Measurements from ENCODE around the gene RTKN2.
"Not testable (repeated sequence)": the region's sequence is repeated elsewhere in the genome, so short reads cannot be mapped to it uniquely, and the experiment has no call there.

RTKN2 gene

DNA sequence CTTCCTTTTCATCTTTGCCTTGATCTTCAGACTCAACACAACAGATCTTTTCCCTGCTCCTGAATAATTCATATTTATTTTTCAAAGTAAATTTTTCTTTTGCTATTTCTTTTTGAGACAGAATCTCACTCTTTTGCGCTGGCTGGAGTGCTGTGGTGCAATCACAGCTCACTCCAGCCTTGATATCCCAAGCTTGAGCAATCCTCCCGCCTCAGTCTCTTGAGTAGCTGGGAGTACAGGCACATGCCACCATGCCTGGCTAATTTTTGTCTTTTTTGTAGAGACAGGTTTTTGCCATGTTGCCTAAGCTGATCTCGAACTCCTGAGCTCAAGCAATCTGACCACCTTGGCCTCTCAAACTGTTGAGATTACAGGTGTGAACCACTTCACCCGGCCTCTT, 9.2 kb downstream of the RTKN2 start:
- DNase-seq: no peak

DNA sequence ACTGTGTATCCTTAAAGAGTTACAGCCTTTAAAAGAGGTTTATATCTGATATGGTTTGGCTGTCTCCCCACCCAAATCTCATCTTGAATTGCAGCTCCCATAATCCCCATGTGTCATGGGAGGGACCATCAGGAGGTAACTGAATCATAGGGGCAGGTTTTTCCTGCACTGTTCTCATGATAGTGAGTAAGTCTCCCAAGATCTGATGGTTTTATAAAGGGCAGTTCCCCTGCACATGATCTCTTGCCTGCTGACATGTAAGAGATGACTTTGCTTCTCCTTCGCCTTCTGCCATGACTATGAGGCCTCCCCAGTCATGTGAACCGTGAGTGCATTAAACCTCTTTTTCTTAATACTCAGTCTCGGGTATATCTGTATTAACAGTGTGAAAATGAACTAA, 9.7 kb downstream of the RTKN2 start:
- no peak for DNase-seq

DNA sequence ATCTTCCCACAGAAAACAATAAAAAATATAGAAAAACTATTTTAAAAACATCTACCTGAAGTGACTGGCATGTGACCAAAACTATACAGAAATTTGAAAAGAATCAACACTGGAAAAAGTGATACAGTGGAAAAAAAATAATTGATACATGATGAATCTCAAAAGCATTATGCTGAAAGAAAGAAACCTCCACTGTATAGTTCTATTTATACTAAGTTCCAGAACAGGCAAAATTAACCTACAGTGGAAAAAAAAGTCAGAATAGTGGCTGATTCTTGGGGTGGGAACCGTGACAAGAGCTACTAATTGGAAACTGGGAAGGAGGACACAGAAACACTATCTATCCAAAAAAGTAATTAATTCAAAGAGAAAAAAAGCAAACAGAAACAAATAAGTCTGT, 14.9 kb downstream of the RTKN2 start:
- no peak for DNase-seq

DNA sequence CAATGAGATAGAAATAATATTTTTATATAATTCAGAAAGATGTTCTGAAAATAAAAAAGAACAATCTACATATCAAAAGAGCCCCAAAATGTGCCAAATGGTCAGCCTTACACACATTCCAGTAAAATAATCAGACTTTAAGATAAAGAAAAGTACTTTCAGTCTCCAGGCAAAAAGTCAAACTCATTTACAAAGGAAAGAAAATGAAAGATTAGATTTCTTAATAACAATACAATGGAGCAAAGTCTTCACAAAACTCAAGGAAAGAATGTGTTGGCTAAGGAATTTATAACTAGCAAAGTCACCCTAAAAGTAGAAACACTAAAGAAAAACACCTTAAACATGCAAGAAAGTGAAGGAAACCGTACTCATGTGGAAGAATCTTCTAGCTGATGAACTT, 16.6 kb downstream of the RTKN2 start:
- no peak for DNase-seq

DNA sequence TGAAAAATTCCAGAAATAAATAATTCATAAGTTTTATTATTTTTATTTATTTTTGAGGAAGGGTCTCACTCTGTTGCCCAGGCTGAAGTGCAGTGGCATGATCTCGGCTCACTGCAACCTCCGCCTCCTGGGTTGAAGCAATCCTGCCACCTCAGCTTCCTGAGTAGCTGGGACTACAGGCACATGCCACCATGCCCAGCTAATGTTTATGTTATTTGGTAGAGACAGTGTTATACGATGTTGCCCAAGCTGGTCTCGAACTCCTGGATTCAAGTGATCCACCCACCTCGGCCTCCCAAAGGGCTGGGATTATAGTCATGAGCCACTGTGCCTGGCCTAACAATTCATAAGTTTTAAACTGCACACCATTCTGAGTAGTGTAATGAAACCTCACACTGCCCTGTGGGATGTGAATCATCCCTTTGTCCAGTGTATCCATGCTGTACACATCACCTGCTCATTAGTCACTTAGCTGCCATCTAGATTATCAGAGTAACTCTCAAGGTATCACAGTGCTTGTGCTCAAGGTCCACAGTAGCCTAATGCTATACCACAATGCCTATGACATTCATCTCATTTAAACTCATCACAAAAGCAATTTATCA, 17.9 kb downstream of the RTKN2 start:
- DNase-seq: no peak

DNA sequence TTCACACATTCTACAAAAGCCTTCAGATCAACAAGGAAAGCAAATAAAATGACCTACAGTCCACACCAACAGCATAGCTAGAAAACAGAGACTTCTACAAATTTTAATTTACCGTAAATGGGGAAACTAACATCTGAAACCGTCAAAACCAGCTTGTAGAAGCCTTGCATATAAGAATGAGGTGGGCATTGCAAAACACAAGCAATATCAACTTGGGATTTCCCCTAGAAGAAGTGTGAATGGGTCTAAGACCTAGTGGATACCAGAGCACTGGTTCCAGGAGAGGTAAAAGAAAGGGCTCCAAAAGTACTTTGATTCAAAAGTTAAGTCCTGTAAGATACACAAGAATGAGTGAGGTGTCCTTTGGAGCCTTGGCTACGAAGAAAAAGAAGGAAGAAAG, 18.7 kb downstream of the RTKN2 start:
- no peak for DNase-seq

DNA sequence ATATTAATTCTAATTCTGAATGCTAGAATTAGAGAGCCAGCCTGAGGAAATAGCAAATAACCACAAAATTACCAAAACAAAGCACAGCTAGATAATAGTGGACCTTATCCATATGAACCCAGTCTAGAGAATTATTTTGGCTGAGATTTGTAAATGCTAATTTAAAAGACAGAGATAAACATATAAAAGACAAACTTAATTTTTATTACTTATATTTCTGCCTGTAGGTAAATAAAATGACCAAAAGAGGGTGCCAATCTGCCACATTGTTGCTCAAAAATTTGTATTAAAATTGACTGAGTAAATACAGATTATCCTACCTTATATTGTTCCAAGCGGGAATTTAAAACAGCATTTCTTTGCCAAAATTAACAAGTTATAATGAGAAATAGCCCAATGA, 20.2 kb downstream of the RTKN2 start:
- no peak for DNase-seq

DNA sequence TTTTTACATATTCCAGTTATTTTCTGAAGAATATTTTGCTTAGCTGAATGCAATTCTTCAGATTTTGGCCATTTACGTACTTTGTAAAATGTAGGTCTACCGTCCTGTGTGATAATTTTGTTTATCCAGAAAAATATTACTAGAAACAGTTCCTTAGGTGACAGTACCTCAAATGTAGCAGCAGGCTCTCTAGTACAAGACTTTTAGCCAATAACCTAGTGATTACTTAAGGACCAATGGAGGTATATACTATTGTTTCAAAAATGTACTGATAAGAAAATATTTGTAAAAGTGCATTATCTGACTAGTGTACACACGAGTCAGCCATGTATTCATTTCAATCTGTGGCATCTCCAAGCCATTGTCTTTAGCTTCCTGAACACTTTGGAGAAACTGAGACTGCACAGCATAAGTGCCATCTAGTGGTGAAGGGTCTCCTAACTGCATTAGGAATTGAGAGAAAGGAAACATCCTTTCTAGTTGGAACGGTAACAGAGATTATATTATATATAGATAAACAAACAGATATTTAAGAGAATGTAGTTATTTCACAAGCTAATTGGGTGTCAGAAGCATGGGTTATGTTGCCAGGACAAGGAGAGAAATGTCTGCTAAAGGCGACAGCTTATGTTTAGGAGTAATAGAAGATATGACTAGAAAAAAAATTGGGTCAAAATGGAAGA, 23.7 kb downstream of the RTKN2 start:
- DNase-seq: peak; percentile 34

DNA sequence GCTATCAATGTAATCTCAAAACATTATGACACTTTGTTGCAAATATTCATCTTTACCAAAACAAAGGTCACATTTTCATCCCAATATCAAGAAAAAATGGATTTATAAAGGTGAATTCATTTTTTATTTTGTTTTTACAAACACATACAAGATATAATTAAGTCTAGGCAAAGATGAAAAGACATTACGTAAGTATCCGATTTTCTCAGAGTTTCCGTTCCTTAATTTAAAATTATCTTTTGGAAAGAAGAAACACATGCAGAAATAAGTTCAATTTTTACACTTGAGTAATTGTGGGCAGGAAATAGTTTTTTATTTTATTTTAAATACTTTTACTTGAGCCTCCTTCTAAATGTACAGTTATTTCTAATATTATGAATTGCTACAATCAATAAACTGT, 24.6 kb downstream of the RTKN2 start:
- no peak for DNase-seq

DNA sequence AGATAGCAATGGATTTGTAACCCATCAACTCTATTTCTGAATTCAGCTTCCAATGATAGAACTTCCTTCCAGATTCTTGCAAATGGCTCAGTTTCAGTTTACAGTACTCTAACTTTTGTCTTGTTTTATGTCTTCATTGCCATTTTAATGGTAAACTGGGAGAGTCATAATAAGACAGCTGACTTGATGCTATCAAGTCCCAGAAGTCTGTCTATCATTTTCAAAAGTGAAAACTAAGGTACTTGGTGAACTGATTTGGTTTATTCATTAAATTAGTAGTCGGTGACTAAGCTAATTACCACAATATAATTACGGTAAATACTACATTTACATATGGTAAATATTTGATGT, 25.0 kb downstream of the RTKN2 start:
- DNase-seq: no peak

DNA sequence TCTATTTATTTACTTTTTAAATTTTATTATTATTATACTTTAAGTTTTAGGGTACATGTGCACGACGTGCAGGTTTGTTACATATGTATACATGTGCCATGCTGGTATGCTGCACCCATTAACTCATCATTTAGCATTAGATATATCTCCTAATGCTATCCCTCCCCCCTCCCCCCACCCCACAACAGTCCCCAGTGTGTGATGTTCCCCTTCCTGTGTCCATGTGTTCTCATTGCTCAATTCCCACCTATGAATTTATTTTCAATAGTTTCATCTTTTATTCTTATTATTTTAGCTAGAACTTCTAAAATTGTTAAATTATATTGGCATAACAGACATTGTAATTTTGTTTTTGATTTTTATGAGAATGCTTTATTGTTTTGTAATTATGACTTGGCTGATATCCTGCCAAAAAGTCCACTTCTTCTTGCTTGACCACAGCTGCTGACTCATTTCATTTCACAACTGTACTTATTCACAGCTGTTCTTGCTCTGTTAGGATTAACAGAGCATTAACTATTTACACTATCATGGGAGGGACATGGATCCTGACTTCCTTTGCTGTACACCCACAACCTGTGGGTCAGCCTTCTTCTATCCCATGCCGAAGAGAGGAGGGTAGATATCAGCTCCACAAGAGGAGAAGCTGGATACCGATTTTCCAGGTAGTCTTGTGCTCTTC, 25.5 kb downstream of the RTKN2 start:
- not testable (repeated sequence) for DNase-seq

DNA sequence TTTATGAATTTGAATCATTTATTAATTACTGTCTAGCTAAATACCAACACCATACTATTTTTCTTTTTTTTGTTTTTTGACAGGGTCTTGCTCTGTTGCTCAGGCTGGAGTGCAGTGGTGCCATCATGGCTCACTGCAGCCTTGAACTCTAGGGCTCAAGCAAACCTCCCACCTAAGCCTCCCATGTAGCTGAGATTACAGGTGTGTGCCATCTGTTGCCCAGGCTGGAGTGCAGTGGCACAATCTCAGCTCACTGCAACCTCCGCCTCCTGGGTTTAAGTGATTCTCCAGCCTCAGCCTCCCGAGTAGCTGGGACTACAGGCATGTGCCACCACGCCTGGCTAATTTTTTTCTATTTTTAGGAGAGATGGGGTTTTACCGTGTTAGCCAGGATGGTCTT, 27.1 kb downstream of the RTKN2 start:
- DNase-seq: not testable (repeated sequence)

DNA sequence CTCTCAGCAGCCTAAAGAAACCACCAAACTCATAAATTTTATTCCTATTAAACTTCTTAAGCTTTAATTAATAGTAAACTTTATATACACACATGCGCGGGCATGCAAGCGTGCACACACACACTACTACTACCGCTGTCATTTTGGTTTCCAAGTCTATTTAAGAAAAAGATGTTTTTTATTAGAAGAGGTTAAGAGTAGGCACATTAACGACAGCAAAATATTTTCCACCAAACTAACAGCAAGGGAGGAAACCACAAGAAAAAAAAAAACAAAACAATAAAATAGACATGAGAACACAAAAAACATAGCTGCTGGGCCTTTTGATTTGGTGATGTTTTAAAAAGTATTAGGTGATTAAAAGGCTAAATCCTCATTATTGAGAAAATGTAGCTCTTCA, 28.6 kb downstream of the RTKN2 start:
- DNase-seq: no peak

DNA sequence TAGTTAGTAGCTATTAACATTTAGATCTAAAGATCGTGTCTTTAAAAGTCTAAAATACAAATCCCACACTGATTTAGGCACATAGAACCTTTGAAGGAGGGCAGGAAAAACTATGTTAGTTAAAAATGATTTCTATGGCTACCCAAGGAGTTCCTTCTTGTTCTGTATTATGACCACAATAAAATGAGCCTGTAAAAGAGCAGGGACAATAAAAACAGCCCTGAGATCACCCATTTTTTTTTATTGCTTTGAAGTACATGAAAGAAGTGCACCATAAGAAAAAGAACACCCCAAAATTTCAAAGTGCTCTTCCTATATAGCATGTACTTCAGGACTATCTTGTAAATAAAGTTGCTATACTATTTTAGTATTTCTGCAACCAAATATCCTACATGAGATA, 29.8 kb downstream of the RTKN2 start:
- no peak for DNase-seq

DNA sequence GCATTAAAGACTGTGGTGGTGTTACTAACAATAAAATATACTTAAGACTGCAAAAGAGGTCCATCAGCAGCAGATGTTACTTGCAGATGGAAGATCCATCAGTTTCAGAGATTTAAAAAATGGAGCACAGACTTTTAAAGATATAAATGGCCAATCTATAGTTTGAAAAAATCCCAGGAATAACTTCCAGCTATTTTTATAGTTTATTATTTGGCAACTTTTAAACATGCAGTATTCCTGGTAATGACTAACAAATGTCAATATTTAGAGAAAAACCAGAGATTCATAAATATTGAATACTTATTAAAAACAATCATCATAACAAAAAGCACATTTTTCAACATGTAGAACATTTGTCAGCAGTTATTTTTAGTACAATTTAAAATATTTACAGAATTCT, 30.7 kb downstream of the RTKN2 start:
- no peak for DNase-seq

DNA sequence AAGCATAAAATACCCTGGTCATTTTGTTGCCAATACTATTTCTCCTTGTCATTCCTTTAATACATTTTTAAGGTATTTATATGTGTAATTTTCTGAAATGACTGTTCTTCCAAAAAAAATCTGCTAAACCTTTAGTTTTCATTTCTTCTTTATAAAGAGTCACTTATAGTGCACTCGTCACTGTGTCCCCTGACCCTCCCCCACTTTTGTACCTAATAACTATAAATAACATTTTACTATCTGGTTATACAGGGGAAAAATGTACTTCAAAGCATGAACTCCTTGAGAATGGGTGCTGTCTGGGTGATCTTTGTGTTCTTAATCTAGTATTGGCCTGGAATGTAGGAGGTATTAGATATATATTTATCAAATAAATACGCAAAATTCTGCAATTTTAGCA, 31.1 kb downstream of the RTKN2 start:
- no peak for DNase-seq

DNA sequence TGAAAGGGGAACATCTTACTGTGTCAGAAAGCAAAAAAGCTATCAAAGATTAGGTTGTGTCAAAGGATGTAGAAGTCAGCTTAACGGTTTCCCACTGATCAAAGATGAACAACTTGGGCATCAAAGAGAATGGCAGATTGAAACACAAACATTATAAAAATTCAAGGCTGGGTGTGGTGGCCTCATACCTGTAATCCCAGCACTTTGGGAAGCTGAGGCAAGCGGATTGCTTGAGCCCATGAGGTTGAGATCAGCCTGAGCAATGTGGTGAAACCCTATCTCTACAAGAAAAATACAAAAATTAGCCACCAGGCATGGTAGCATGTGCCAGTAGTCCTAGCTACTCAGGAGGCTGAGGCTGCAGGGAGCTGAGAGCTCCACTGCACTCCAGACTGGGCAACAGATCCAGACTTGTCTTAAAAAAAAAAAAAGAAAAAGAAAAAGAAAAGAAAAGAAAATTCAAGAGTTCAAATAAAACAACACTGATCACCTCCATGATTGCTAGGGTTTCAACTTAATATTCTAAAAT, 34.5 kb downstream of the RTKN2 start:
- no peak for DNase-seq

DNA sequence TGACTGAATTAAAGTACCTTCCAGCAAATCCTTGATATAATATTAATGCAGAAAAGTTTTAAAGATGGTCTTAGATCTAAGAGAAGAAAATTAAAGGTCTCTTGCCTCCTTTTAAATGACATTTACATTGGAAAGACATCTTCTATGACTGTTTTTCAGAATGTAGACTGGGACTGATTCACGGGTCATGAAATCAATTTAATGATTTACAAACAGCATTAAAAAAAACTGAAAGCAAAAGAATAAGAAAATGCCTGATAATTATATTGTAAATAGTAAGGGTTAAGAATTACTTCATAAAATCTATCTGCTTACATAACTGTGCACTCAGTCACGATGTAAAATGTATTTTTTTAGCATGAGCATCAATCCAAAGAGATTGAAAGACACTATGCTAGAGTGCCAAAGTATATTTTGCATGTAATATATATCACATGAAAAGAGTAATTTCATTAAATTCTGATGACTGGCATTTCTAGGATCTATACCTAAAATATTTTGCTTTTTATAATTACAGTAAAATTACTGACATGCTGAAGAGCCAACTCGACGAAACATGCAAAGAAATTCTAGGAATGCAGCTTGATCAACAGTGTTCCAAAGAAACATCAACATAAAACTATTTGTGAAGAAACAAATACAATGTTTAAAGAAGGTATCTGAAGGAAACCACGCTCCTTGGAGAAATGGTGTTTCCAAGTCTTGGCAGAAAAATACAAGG, 35.1 kb downstream of the RTKN2 start:
- DNase-seq: no peak

DNA sequence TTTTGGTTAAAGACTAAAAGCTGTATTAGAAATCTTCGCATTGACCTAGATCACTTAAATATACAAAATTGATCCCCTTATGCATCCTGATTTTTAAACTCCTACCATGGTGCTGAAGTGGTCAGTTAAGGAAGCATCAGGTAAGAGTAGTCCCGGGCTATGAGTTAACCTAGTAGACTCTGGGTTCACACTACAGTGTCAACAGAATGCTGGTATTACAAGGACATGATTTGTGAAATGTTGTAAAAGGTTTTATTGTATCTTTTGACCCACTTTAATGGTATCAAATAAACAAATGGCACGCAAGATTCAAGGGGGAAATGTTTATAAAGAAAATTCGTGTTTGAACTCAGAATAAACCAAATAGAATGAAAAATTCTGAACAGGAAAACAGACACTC, 36.8 kb downstream of the RTKN2 start:
- no peak for DNase-seq

DNA sequence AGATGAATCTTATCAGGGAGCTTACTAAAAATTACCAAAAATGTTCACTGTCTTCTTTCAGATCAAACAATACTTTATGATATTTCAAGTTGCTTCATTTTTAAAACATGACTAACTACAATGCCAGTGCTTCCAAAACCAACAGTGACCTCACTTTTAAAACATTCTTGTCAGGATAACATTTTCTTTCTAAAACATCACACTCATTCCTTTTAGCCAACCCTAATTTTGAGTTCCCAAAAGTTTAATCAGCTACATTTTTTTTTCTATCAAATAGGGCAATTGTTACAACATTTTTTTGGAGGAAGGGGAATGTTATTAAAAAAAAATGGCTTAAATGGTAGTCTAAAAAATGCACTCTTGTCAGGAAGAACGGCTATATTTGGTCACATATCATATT, 37.3 kb downstream of the RTKN2 start:
- DNase-seq: no peak

DNA sequence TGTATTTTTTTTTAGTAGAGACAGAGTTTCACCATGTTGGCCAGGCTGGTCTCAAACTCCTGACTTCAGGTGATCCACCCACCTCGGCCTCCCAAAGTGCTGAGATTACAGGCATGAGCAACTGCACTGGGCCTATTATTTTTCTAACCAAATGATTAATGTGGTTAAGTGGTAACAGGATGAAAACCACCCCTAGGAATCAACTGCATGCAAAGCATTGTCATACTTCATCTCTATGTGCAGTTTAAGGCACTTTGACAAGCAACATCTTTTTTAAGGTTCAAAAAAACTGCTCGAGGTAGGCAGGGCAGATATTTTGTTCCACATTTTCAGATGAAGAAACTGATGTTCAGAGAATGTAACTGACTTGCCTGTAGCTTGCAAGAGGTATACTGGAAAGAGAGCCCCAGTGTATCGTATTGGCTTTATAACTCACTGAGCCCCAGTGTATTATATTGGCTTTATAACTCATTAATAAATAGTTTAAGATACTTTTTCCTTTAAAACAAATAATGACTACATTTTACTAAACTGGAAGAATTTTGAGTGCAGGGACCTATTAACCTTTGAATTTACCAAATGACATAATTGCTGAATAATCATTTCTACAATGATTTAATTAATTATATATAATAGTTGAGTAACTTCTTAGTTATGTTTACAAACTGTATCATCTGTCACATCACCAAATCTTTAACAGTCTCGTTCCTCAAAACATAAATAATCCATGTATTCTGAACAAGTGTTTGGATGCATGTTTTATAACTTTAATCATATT, 38.1 kb downstream of the RTKN2 start:
- DNase-seq: no peak

DNA sequence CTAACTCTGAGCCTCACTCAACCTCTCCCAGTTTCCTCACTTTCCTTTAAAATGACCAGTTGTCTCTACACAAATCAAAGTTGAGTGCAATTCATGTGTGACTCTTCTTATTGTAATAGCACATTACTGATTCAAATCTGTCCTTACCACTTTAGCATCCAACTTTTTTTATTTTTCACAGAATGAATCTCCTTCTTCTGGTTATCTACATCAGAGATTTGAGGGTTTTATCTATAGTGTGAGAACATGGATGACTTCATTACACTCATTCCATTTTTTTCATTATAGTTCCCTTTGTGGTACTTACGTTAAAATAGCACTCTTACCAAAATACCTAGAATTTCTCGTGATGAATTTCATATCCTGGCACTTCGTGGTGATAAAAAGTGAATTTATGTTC, 43.3 kb downstream of the RTKN2 start:
- no peak for DNase-seq

DNA sequence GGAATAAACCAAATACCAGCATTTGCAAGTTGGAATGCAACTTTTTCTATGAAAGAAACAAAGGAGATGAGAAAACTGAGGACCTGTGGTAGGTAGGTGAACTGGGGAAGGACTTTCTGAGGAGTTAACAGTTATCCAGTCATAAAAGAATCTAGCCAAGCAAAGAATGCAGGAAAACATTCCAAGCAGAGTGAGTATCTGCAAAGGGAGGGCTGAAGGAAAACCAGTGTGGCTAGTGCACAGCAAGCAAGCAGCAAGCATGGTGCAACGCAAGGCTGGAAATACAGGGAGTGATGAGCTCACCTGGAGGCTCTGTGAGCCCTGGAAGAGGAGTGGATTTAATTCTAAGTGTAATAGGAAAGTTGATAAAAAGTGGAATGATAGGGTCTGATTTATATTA, 44.0 kb downstream of the RTKN2 start:
- no peak for DNase-seq

Measured in activated naive CD4-positive, alpha-beta T cell treated with anti-CD3 and anti-CD28 coated beads, Interleukin-2, amount 50 U/mL, for 16 hours (primary cell).